ENCODE results near the gene ACOX3.

DNA sequence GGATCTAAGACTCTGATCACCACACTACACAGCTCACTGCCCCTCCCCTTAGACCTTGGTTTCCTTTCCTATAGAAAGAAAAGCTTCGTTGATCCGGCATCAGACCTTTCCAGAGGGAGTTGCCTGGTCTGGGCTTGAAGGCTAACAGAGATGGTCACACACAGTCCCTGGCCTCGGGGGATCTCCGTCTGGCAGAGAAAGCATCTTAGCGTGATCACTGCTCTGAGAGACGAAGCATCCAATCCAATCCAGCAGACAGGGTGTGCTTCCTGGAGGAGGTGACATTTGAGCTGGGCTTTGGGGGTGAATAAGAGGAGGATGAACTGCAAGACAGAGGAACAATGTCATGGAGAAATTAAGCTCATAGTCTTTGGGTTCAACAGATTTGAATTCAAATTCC lies 121.5 kb downstream of the ACOX3 start:
- TF ChIP-seq CTCF (IDR thresholded peaks at IDR 0.05 in 4 of 5, conservative IDR thresholded peaks at IDR 0.05 in 1 of 5) (no peak), POLR2A (IDR thresholded peaks at IDR 0.05) (no peak)
